H1 (cell line): Measurements from ENCODE around the gene DCXR. TPM values are rescaled to one million over a fixed set of nuclear protein-coding genes. Genes with fewer than 3 reads are reported as not detected.

ENCODE experiments used
- CBX5 ChIP-seq: fragments of 300-800, 300-1000 bp; sonication (generic); IDR thresholded peaks from 2 replicates; pipeline ENCODE4 v1.7.1; 2016; ENCODE audit warnings: antibody characterized with exemption, low read length, low read depth
- CHD7 ChIP-seq: fragments of 300-600 bp; sonication (generic); IDR thresholded peaks from 2 replicates; pipeline ENCODE4 v1.7.1; 2012; ENCODE audit warnings: low read length, moderate library complexity, mild to moderate bottlenecking, inconsistent platforms; ENCODE audit not compliant: insufficient replicate concordance
- EGR1 ChIP-seq: IDR thresholded peaks from 2 replicates; pipeline ENCODE4 v1.6.1; 2011; ENCODE audit warnings: low read depth, low read length, borderline replicate concordance
- EP300 ChIP-seq, 2 experiments: IDR thresholded peaks; 1 replicate in 1 of 2; 2 replicates in 1 of 2; pipeline ENCODE4 v1.6.1; 2011 to 2012; ENCODE audit warnings: low read depth in 2 of 2, low read length in 2 of 2, mild to moderate bottlenecking in 2 of 2, borderline replicate concordance in 1 of 2, inconsistent platforms in 1 of 2, moderate library complexity in 1 of 2
- ZNF274 ChIP-seq: IDR thresholded peaks from 2 replicates; pipeline ENCODE4 v1.7.0; 2012; ENCODE audit warnings: low read length, borderline replicate concordance; ENCODE audit errors: extremely low read depth
- polyA plus RNA-seq, 7 experiments: library from polyadenylated mRNA; depleted of rRNA in 3 of 7; stranded (reverse) in 5 of 7; unstranded in 2 of 7; fragments of >200 nt in 5 of 7; fragments of 200-250 nt in 2 of 7; gene quantifications; 1 replicate in 5 of 7; 2 replicates in 1 of 7; 4 replicates in 1 of 7; pipeline versions ENCODE4 v1.2.1 to v1.2.3, GENCODE V29; 2011 to 2013; ENCODE audit warnings: missing spikeins in 2 of 7, mixed read lengths in 2 of 7
- total RNA-seq: library from RNA; stranded (reverse); fragmentation: NEBNext Ultra II Directional; extraction: Animal tissue kit (Norgen Biotek cat#: 25700); gene quantifications from 2 replicates; pipeline ENCODE4 v1.2.1, GENCODE V29; 2021

The DCXR gene
- total and polyA plus RNA-seq, 2 of the 8 experiments (the other 6 are each of a cell fraction or from before 2014, with no cell fraction given) = 96.3 to 212 TPM

GRCh38 chr17:82064433-82065192, 27.1 kb upstream of the DCXR start (continued):
- TF ChIP-seq CHD7 (no peak), EGR1 (no peak), CBX5 (no peak), ZNF274 (no peak), EP300 (IDR thresholded peaks at IDR 0.05; ENCODE audit: borderline replicate concordance in 1 of 2, low read depth in 2 of 2, low read length in 2 of 2) (no peak)
- TF ChIP-seq, all 59 proteins: peak for 0
